HepG2 (cell line): ENCODE results near the gene FANCL. TPM values are rescaled to one million over a fixed set of nuclear protein-coding genes. Genes with fewer than 3 reads are reported as not detected.

Experiments
- ARNT ChIP-seq: fragments of 450-650 bp; IDR thresholded peaks from 2 replicates; pipeline ENCODE4 v1.6.1; 2017
- BRD4 ChIP-seq: sonication (generic); formaldehyde crosslinking; IDR thresholded peaks from 2 replicates; pipeline ENCODE4 v1.4.0; 2020; ENCODE audit warnings: missing genetic modification reagents
- DNMT1 ChIP-seq: sonication (generic); formaldehyde crosslinking; IDR thresholded peaks from 2 replicates; pipeline ENCODE4 v1.5.1; 2020; ENCODE audit warnings: mild to moderate bottlenecking, missing genetic modification reagents
- HCFC1 ChIP-seq: fragments of 150-350 bp; IDR thresholded peaks from 2 replicates; pipeline ENCODE4 v1.6.1; 2014; ENCODE audit warnings: low read depth, low read length
- HMGA1 ChIP-seq: sonication (generic); formaldehyde crosslinking; conservative IDR thresholded peaks from 2 replicates; pipeline ENCODE4 v1.4.0; 2020; ENCODE audit warnings: missing genetic modification reagents
- MZF1 ChIP-seq: sonication (generic); formaldehyde crosslinking; IDR thresholded peaks from 2 replicates; pipeline ENCODE4 v1.8.1; 2023; ENCODE audit warnings: mild to moderate bottlenecking, missing genetic modification reagents, borderline replicate concordance
- PHB2 ChIP-seq: fragments of 450-650 bp; IDR thresholded peaks from 2 replicates; pipeline ENCODE4 v1.6.1; 2018; ENCODE audit not compliant: partially characterized antibody
- PHF20 ChIP-seq: sonication (generic); formaldehyde crosslinking; IDR thresholded peaks from 2 replicates; pipeline ENCODE4 v1.5.0; 2020; ENCODE audit warnings: mild to moderate bottlenecking, missing genetic modification reagents
- PRPF4 ChIP-seq: fragments of 200-400 bp; formaldehyde crosslinking; IDR thresholded peaks from 2 replicates; pipeline ENCODE4 v1.6.1; 2016; ENCODE audit warnings: low read length, low read depth; ENCODE audit not compliant: poor library complexity, severe bottlenecking
- SMARCE1 ChIP-seq: fragments of 450-650 bp; IDR thresholded peaks from 2 replicates; pipeline ENCODE4 v1.6.1; 2017; ENCODE audit warnings: borderline replicate concordance
- U2AF2 ChIP-seq: fragments of 200-400 bp; formaldehyde crosslinking; IDR thresholded peaks from 2 replicates; pipeline ENCODE4 v1.6.1; 2017; ENCODE audit warnings: low read depth, mild to moderate bottlenecking, low read length
- ZNF10 ChIP-seq: sonication (generic); formaldehyde crosslinking; IDR thresholded peaks from 2 replicates; pipeline ENCODE4 v1.4.0; 2020; ENCODE audit warnings: mild to moderate bottlenecking, low read depth, missing genetic modification reagents, borderline replicate concordance
- ZNF20 ChIP-seq: sonication (generic); formaldehyde crosslinking; IDR thresholded peaks from 2 replicates; pipeline ENCODE4 v1.4.0; 2020; ENCODE audit warnings: mild to moderate bottlenecking, moderate library complexity, missing genetic modification reagents
- ZNF234 ChIP-seq: sonication (generic); formaldehyde crosslinking; conservative IDR thresholded peaks from 2 replicates; pipeline ENCODE4 v1.5.1; 2020; ENCODE audit warnings: mild to moderate bottlenecking, missing genetic modification reagents
- ZNF430 ChIP-seq: sonication (generic); formaldehyde crosslinking; IDR thresholded peaks from 2 replicates; pipeline ENCODE4 v1.9.0; 2021; ENCODE audit warnings: mild to moderate bottlenecking, missing genetic modification reagents
- ZNF546 ChIP-seq: sonication (generic); formaldehyde crosslinking; conservative IDR thresholded peaks from 2 replicates; pipeline ENCODE4 v1.8.1; 2023; ENCODE audit warnings: mild to moderate bottlenecking, missing genetic modification reagents
- ZNF780A ChIP-seq: sonication (generic); formaldehyde crosslinking; IDR thresholded peaks from 2 replicates; pipeline ENCODE4 v1.8.0; 2022; ENCODE audit warnings: mild to moderate bottlenecking, missing genetic modification reagents, moderate library complexity
- ZNF782 ChIP-seq: sonication (generic); formaldehyde crosslinking; IDR thresholded peaks from 2 replicates; pipeline ENCODE4 v1.4.0; 2020; ENCODE audit warnings: missing genetic modification reagents, mild to moderate bottlenecking, borderline replicate concordance
- polyA plus RNA-seq, 8 experiments: library from polyadenylated mRNA; depleted of rRNA in 3 of 8; stranded (reverse) in 7 of 8; unstranded in 1 of 8; fragments of >200 nt; fragmentation: Illumina TruSeq in 4 of 8; extraction: Trizol in 4 of 8; gene quantifications; 2 replicates each; pipeline versions ENCODE4 v1.2.1 to v1.2.3, GENCODE V29; 2011 to 2016; ENCODE audit warnings: low read depth in 4 of 8, missing spikeins in 1 of 8, mixed read lengths in 1 of 8; ENCODE audit not compliant: insufficient read depth in 1 of 8
- total RNA-seq, 5 experiments: library from RNA; depleted of rRNA; stranded (reverse); fragments of >200 nt; fragmentation: Illumina TruSeq; extraction: Trizol; gene quantifications; 2 replicates each; pipeline ENCODE4 v1.2.3, GENCODE V29; 2016; ENCODE audit warnings: low read depth in 1 of 5
- TF ChIP-seq, protein P1 (sequence below): sonication (generic); IDR thresholded peaks from 2 replicates; pipeline ENCODE4 v1.6.1; 2016; ENCODE audit warnings: low read depth, borderline replicate concordance
- TF ChIP-seq, protein P2 (sequence below): sonication (generic); formaldehyde crosslinking; IDR thresholded peaks from 2 replicates; pipeline ENCODE4 v1.4.0; 2020; ENCODE audit warnings: missing genetic modification reagents, borderline replicate concordance
- TF ChIP-seq, protein P3 (sequence below): sonication (generic); formaldehyde crosslinking; IDR thresholded peaks from 2 replicates; pipeline ENCODE4 v1.9.0; 2021; ENCODE audit warnings: missing genetic modification reagents, borderline replicate concordance
- TF ChIP-seq, protein P4 (sequence below): sonication (generic); formaldehyde crosslinking; conservative IDR thresholded peaks from 2 replicates; pipeline ENCODE4 v1.5.0; 2020; ENCODE audit warnings: missing genetic modification reagents
- TF ChIP-seq, protein P5 (sequence below): sonication (generic); formaldehyde crosslinking; IDR thresholded peaks from 2 replicates; pipeline ENCODE4 v1.8.1; 2023; ENCODE audit warnings: mild to moderate bottlenecking, missing genetic modification reagents

Gene FANCL
- total and polyA plus RNA-seq, 2 of the 13 experiments (the other 11 are each of a cell fraction or from before 2014, with no cell fraction given) = 40.7 to 66.8 TPM

DNA sequence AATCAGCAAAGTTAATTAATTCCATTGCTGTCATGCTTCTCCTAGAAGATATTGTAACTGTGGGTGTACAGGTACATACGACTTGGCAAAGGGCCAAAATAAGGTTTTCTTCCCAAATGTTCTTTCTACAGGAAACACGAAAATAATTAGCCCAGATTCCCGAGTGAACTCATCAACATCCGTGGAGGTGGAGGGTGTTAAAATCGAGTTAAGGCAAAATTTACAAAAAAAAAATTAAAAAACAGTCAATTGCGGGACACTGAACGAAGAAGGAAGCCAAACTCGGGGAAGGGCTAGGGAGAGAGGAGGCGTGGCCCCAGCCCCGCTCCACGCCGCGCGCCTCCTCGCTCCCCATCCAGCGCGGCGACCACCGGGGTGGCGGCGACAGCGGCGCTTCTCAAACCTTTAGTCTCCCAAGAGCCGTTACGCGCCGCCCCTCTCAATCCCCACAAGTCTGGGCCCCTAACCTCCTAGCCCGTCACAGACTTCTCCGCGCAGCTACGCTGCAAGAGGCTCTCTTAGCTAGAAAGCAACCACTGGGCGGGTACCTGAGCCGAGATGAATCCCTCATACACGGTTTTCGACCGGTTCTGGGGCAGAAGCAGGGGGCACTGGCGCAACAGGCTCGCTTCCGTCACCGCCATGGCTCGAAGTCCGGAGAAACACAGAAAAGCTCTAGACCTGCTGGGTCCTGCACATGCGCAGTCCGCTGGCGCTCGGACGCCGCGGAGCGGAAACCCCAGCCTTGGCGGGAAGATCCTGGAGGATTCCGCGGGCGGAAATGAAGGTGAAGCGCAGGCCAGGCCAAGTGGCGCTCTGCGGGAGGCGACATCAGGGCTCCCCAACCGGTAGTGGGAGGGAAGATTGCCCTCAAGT lies at the start of gene FANCL (continued):
- TF ChIP-seq, protein P1, sequence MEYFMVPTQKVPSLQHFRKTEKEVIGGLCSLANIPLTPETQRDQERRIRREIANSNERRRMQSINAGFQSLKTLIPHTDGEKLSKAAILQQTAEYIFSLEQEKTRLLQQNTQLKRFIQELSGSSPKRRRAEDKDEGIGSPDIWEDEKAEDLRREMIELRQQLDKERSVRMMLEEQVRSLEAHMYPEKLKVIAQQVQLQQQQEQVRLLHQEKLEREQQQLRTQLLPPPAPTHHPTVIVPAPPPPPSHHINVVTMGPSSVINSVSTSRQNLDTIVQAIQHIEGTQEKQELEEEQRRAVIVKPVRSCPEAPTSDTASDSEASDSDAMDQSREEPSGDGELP = no peak
- 0 out of 2 replicates have a peak, but pooled peaks have one; percentile 66 for TF ChIP-seq ZNF20 (CRISPR knock-in tag)
- no peak for TF ChIP-seq HMGA1 (CRISPR knock-in tag)
- peak; percentile 99 for TF ChIP-seq ZNF430
- TF ChIP-seq ZNF10 = no peak
- peak; percentile 42; the same call in 1 of the 2 replicates for TF ChIP-seq HCFC1
- TF ChIP-seq ZNF780A (CRISPR knock-in tag) = no peak; the same call in 1 of the 2 replicates
- no peak for TF ChIP-seq ARNT
- no peak for TF ChIP-seq PHB2
- TF ChIP-seq, protein P2, sequence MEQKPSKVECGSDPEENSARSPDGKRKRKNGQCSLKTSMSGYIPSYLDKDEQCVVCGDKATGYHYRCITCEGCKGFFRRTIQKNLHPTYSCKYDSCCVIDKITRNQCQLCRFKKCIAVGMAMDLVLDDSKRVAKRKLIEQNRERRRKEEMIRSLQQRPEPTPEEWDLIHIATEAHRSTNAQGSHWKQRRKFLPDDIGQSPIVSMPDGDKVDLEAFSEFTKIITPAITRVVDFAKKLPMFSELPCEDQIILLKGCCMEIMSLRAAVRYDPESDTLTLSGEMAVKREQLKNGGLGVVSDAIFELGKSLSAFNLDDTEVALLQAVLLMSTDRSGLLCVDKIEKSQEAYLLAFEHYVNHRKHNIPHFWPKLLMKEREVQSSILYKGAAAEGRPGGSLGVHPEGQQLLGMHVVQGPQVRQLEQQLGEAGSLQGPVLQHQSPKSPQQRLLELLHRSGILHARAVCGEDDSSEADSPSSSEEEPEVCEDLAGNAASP (CRISPR knock-in tag) = peak; percentile 75
- TF ChIP-seq PHF20 (CRISPR knock-in tag) = peak; percentile 87
- peak; percentile 94 for TF ChIP-seq ZNF782 (CRISPR knock-in tag)
- no peak for TF ChIP-seq SMARCE1
- TF ChIP-seq BRD4 (CRISPR knock-in tag) = peak; percentile 81
- no peak for TF ChIP-seq U2AF2
- TF ChIP-seq, protein P3, sequence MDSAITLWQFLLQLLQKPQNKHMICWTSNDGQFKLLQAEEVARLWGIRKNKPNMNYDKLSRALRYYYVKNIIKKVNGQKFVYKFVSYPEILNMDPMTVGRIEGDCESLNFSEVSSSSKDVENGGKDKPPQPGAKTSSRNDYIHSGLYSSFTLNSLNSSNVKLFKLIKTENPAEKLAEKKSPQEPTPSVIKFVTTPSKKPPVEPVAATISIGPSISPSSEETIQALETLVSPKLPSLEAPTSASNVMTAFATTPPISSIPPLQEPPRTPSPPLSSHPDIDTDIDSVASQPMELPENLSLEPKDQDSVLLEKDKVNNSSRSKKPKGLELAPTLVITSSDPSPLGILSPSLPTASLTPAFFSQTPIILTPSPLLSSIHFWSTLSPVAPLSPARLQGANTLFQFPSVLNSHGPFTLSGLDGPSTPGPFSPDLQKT (CRISPR knock-in tag) = peak; percentile 60; the same call in 1 of the 2 replicates
- TF ChIP-seq, protein P4, sequence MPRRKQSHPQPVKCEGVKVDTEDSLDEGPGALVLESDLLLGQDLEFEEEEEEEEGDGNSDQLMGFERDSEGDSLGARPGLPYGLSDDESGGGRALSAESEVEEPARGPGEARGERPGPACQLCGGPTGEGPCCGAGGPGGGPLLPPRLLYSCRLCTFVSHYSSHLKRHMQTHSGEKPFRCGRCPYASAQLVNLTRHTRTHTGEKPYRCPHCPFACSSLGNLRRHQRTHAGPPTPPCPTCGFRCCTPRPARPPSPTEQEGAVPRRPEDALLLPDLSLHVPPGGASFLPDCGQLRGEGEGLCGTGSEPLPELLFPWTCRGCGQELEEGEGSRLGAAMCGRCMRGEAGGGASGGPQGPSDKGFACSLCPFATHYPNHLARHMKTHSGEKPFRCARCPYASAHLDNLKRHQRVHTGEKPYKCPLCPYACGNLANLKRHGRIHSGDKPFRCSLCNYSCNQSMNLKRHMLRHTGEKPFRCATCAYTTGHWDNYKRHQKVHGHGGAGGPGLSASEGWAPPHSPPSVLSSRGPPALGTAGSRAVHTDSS (CRISPR knock-in tag) = no peak
- peak; percentile 93; the same call in 1 of the 2 replicates for TF ChIP-seq MZF1 (CRISPR knock-in tag)
- TF ChIP-seq ZNF546 (CRISPR knock-in tag) = peak; percentile 90; the same call in 1 of the 2 replicates
- no peak for TF ChIP-seq PRPF4
- 0 out of 2 replicates have a peak, but pooled peaks have one; percentile 86 for TF ChIP-seq DNMT1 (CRISPR knock-in tag)
- TF ChIP-seq, protein P5, sequence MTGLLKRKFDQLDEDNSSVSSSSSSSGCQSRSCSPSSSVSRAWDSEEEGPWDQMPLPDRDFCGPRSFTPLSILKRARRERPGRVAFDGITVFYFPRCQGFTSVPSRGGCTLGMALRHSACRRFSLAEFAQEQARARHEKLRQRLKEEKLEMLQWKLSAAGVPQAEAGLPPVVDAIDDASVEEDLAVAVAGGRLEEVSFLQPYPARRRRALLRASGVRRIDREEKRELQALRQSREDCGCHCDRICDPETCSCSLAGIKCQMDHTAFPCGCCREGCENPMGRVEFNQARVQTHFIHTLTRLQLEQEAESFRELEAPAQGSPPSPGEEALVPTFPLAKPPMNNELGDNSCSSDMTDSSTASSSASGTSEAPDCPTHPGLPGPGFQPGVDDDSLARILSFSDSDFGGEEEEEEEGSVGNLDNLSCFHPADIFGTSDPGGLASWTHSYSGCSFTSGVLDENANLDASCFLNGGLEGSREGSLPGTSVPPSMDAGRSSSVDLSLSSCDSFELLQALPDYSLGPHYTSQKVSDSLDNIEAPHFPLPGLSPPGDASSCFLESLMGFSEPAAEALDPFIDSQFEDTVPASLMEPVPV = peak; percentile 98; the same call in 1 of the 2 replicates
- 0 out of 2 replicates have a peak, but pooled peaks have one; percentile 89 for TF ChIP-seq ZNF234
